A673 (cell line): Measurements from ENCODE around the gene IGSF21. TPM values are rescaled to one million over a fixed set of nuclear protein-coding genes. Genes with fewer than 3 reads are reported as not detected.

Experiments used
- BruUV-seq: library from RNA; stranded (reverse); fragments of 400-500 nt; replicated peaks from 2 replicates; lab custom pipeline; 2021; lab: Mats Ljungman, UMichigan
- CTCF ChIA-PET: fragments of 300-600 bp; sonication (Branson Sonifier 250); formaldehyde crosslinking; loops from one replicate; lab custom pipeline; 2022; ENCODE audit warnings: antibody characterized with exemption; lab: Charles Lee
- POLR2A ChIA-PET: fragments of 300-600 bp; sonication (Branson Sonifier 250); formaldehyde crosslinking; loops from one replicate; lab custom pipeline; 2022; ENCODE audit warnings: antibody characterized with exemption; ENCODE audit not compliant: low non-redundant PET; lab: Charles Lee
- DNase-seq: peaks from one replicate; pipeline ENCODE4 v3.0.0-alpha.2; 2015; ENCODE audit warnings: low spot score
- H3K27ac ChIP-seq: fragments of 200-600 bp; sonication (generic); 2 replicates; pipeline ENCODE4 v1.5.1; 2016; ENCODE audit warnings: mixed run types, low read depth, mild to moderate bottlenecking, mixed read lengths, antibody characterized with exemption, low read length; ENCODE audit not compliant: poor library complexity, severe bottlenecking
- H3K27me3 ChIP-seq: fragments of 200-600 bp; sonication (generic); replicated peaks from 2 replicates; pipeline ENCODE4 v1.6.1; 2017; ENCODE audit warnings: mixed run types, low read depth, mild to moderate bottlenecking, mixed read lengths, antibody characterized with exemption, low read length; ENCODE audit not compliant: insufficient read depth, poor library complexity
- H3K36me3 ChIP-seq: fragments of 200-600 bp; sonication (generic); 2 replicates; pipeline ENCODE4 v1.6.1; 2016; ENCODE audit warnings: mixed run types, mild to moderate bottlenecking, mixed read lengths, antibody characterized with exemption, low read length; ENCODE audit not compliant: insufficient read depth, poor library complexity, severe bottlenecking
- H3K4me1 ChIP-seq: fragments of 200-600 bp; sonication (generic); 2 replicates; pipeline ENCODE4 v1.6.1; 2017; ENCODE audit warnings: mixed run types, mild to moderate bottlenecking, mixed read lengths, antibody characterized with exemption, low read length; ENCODE audit not compliant: insufficient read depth, poor library complexity, severe bottlenecking
- H3K4me3 ChIP-seq: fragments of 200-600 bp; sonication (generic); 2 replicates; pipeline ENCODE4 v1.5.1; 2016; ENCODE audit warnings: low read depth, mixed run types, mild to moderate bottlenecking, mixed read lengths, low read length; ENCODE audit not compliant: poor library complexity, severe bottlenecking
- H3K9me3 ChIP-seq: fragments of 200-600 bp; sonication (generic); 2 replicates; pipeline ENCODE4 v1.6.1; 2016; ENCODE audit warnings: mixed run types, low read depth, mild to moderate bottlenecking, mixed read lengths, antibody characterized with exemption, low read length; ENCODE audit not compliant: poor library complexity, severe bottlenecking
- EZH2 ChIP-seq: fragments of 200-600 bp; sonication (generic); IDR thresholded peaks from 2 replicates; pipeline ENCODE4 v1.6.1; 2017; ENCODE audit warnings: borderline replicate concordance, low read depth, mild to moderate bottlenecking, mixed read lengths, antibody characterized with exemption, low read length; ENCODE audit not compliant: poor library complexity, severe bottlenecking
- intact Hi-C: fragments of 100-400 bp; cut with micrococcal nuclease; formaldehyde crosslinking; loops from one replicate; pipeline ENCODE4 v1.10.0; 2022; ENCODE audit not compliant: unreplicated experiment
- total RNA-seq: library from RNA; stranded (reverse); gene quantifications from 2 replicates; pipeline ENCODE4 v1.2.3, GENCODE V29; 2021
- TF ChIP-seq, protein P1 (sequence below): fragments of 300-800, 200-600 bp; sonication (generic); conservative IDR thresholded peaks from 2 replicates; pipeline ENCODE4 v1.5.1; 2017; ENCODE audit warnings: low read depth, mild to moderate bottlenecking, antibody characterized with exemption, low read length, moderate library complexity, mixed read lengths

The IGSF21 gene
- total RNA-seq, 1 experiment from 2014 or later: 3.2 TPM

- H3K4me1 ChIP-seq: no peaks in the 10 kb centered on the region
- H3K36me3 ChIP-seq: no peaks in the 10 kb centered on the region
- no peaks in the 10 kb centered on the region for H3K9me3 ChIP-seq
- BruUV-seq: no TSS peak
- DNase-seq: no peak
- TF ChIP-seq, protein P1, sequence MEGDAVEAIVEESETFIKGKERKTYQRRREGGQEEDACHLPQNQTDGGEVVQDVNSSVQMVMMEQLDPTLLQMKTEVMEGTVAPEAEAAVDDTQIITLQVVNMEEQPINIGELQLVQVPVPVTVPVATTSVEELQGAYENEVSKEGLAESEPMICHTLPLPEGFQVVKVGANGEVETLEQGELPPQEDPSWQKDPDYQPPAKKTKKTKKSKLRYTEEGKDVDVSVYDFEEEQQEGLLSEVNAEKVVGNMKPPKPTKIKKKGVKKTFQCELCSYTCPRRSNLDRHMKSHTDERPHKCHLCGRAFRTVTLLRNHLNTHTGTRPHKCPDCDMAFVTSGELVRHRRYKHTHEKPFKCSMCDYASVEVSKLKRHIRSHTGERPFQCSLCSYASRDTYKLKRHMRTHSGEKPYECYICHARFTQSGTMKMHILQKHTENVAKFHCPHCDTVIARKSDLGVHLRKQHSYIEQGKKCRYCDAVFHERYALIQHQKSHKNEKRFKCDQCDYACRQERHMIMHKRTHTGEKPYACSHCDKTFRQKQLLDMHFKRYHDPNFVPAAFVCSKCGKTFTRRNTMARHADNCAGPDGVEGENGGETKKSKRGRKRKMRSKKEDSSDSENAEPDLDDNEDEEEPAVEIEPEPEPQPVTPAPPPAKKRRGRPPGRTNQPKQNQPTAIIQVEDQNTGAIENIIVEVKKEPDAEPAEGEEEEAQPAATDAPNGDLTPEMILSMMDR: no peak
- no peak for TF ChIP-seq EZH2
- CTCF ChIA-PET: interaction anchor here (0.6 kb wide), 1 partner anchor 57 kb away, joined by 3 read pairs; no protein-coding TSS in a partner anchor
- H3K27me3 ChIP-seq: no peaks in the 10 kb centered on the region
- POLR2A ChIA-PET: no interaction called here
- intact Hi-C loops: no loop called here
- H3K27ac ChIP-seq: no peak overlapping the region
- H3K4me3 ChIP-seq: no peak overlapping the region
These were observed 49.8 kb downstream of the IGSF21 start for GRCh38 chr1:18157352-18157751.

DNA sequence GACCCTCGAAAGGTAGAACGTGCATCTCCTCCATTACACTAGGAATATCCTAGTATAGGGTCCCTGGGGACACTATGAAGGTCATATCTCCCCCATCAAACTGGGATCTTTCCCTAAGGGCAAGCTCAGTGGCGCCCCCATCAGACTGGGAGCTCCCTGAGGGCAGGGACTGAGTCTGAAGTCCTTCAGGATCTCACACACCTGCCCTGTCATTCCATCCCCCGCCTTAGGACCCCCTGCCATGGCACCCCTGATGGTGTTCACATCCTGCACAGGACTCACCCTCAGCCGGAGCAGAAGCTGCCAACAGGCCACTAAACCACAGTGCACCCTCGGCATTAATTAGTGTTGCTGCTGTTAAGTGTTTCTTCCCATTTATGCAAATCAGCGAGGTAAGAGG lies 50.4 kb downstream of the IGSF21 start:
- no peaks in the 10 kb centered on the region for H3K9me3 ChIP-seq
- DNase-seq: no peak
- no peak overlapping the region for H3K27ac ChIP-seq
- no peaks in the 10 kb centered on the region for H3K36me3 ChIP-seq
- POLR2A ChIA-PET: no interaction called here
- TF ChIP-seq EZH2: no peak
- intact Hi-C loops: no loop called here
- BruUV-seq: no TSS peak
- no peaks in the 10 kb centered on the region for H3K27me3 ChIP-seq
- CTCF ChIA-PET: no interaction called here
- H3K4me1 ChIP-seq: no peaks in the 10 kb centered on the region
- H3K4me3 ChIP-seq: no peak overlapping the region

GRCh38 chr1:18158714-18159113 lies 51.1 kb downstream of the IGSF21 start:
- Histone ChIP-seq H3K27me3 (no peaks in the 10 kb centered on the region), H3K27ac (no peak overlapping the region), H3K9me3 (no peaks in the 10 kb centered on the region), H3K4me3 (no peak overlapping the region), H3K4me1 (no peaks in the 10 kb centered on the region), H3K36me3 (no peaks in the 10 kb centered on the region)
- TF ChIP-seq EZH2: no peak
- TF ChIP-seq, protein P1: no peak
- no TSS peak for BruUV-seq
- ChIA-PET POLR2A (no interaction called here), CTCF (no interaction called here)
- no peak for DNase-seq
- intact Hi-C loops: no loop called here

DNA sequence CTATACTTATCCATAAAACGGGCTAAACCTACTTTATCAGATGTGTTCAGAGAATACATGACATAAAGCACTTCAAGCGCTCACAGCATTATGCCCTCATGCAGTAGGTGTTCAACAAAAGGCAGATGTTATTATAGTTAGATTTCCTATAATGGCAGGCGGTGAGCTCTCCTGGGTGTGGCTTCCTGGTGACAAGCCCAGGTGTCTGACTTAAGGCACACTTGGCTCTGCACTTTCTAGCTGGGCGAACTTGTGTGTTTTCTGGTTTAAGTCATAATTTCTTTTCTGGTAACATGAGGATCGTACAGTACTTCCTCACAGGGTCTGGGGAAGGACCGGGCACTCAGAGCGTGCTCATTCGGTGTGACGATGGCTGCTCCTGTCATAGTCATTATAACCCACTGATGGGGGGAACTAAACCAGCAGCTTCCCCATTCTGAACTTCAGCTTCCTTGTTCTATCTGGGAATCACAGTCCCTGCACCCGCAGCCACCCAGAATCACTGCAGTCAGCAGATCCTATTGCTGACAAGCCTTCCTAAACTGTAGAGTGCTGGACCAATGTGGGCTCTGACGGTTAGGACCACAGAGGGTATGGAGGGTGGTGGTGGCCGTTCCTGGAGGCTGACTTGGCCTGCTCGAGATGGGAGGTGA lies 52.8 kb downstream of the IGSF21 start:
- no peak overlapping the region for H3K27ac ChIP-seq
- no peaks in the 10 kb centered on the region for H3K9me3 ChIP-seq
- DNase-seq: no peak
- TF ChIP-seq EZH2: no peak
- TF ChIP-seq, protein P1: no peak
- no peaks in the 10 kb centered on the region for H3K36me3 ChIP-seq
- no peaks in the 10 kb centered on the region for H3K4me1 ChIP-seq
- POLR2A ChIA-PET: no interaction called here
- CTCF ChIA-PET: interaction anchor here (0.5 kb wide), 1 partner anchor 320 kb away, joined by 5 read pairs; no protein-coding TSS in a partner anchor
- no peak overlapping the region for H3K4me3 ChIP-seq
- intact Hi-C loops: no loop called here
- BruUV-seq: no TSS peak
- H3K27me3 ChIP-seq: no peaks in the 10 kb centered on the region
